ENCODE results near the gene C12orf56. TPM values are rescaled to one million over a fixed set of nuclear protein-coding genes. Genes with fewer than 3 reads are reported as not detected.

The C12orf56 gene
- not detected for total RNA-seq

- no peaks in the 10 kb centered on the region for H3K36me3 Mint-ChIP-seq (ENCODE audit: insufficient read depth in 2 of 2)
- no peak within 1 kb of the TSS for H3K27ac Mint-ChIP-seq
- peak; percentile 55 to 67 for ATAC-seq (replicated peaks in 1 of 2)
- DNase-seq: peak; percentile 24 to 25
- H3K9me3 Mint-ChIP-seq: no peaks in the 10 kb centered on the region
- H3K4me1 Mint-ChIP-seq (ENCODE audit: low read depth): peaks cover 18% of the 10 kb centered on the region
- peak within 1 kb of the TSS; percentile 67 to 80 for H3K4me3 Mint-ChIP-seq
- peaks cover 4% of the 10 kb centered on the region for H3K27me3 Mint-ChIP-seq (ENCODE audit: low read depth)
Observed at GRCh38 chr12:64390275-64390851, at the start of gene C12orf56. TSS of gene C12orf56 (minus strand) at chr12:64390758. CDS start at chr12:64390565, 193 bp downstream.

- peaks cover 17% of the 10 kb centered on the region for H3K4me1 Mint-ChIP-seq (ENCODE audit: low read depth)
- ATAC-seq (replicated peaks in 1 of 2): no peak
- no peaks in the 10 kb centered on the region for H3K27me3 Mint-ChIP-seq (ENCODE audit: low read depth)
- H3K27ac Mint-ChIP-seq: peak overlapping the region; percentile 15
- peaks cover 16 to 66% of the 10 kb centered on the region in 2 donors for H3K36me3 Mint-ChIP-seq (ENCODE audit: insufficient read depth in 2 of 2)
- no peak for DNase-seq
- no peaks in the 10 kb centered on the region for H3K9me3 Mint-ChIP-seq
- no peak overlapping the region for H3K4me3 Mint-ChIP-seq
Observed at GRCh38 chr12:64440100-64440499, 49.5 kb upstream of the C12orf56 start.

- Mint-ChIP-seq H3K27me3 (ENCODE audit: low read depth) (no peaks in the 10 kb centered on the region), H3K9me3 (no peaks in the 10 kb centered on the region), H3K4me3 (no peak overlapping the region), H3K36me3 (ENCODE audit: insufficient read depth in 2 of 2) (peaks cover 13 to 74% of the 10 kb centered on the region in 2 donors), H3K4me1 (ENCODE audit: low read depth) (peaks cover 6% of the 10 kb centered on the region), H3K27ac (no peak overlapping the region)
- DNase-seq (no peak), ATAC-seq (replicated peaks in 1 of 2) (no peak)
Observed at GRCh38 chr12:64433915-64434314, 43.4 kb upstream of the C12orf56 start.

GRCh38 chr12:64431791-64432190 lies 41.2 kb upstream of the C12orf56 start:
- Mint-ChIP-seq H3K36me3 (ENCODE audit: insufficient read depth in 2 of 2) (peaks cover 6 to 71% of the 10 kb centered on the region in 2 donors), H3K4me1 (ENCODE audit: low read depth) (peaks cover 6% of the 10 kb centered on the region), H3K4me3 (no peak overlapping the region), H3K9me3 (no peaks in the 10 kb centered on the region), H3K27ac (no peak overlapping the region), H3K27me3 (ENCODE audit: low read depth) (no peaks in the 10 kb centered on the region)
- ATAC-seq (replicated peaks in 1 of 2) (no peak), DNase-seq (no peak)

GRCh38 chr12:64430886-64431285 lies 40.3 kb upstream of the C12orf56 start:
- DNase-seq (no peak), ATAC-seq (replicated peaks in 1 of 2) (no peak)
- Mint-ChIP-seq H3K4me3 (no peak overlapping the region), H3K9me3 (no peaks in the 10 kb centered on the region), H3K27me3 (ENCODE audit: low read depth) (no peaks in the 10 kb centered on the region), H3K4me1 (ENCODE audit: low read depth) (peaks cover 6% of the 10 kb centered on the region), H3K27ac (no peak overlapping the region), H3K36me3 (ENCODE audit: insufficient read depth in 2 of 2) (peaks cover 10 to 70% of the 10 kb centered on the region in 2 donors)

GRCh38 chr12:64428956-64429355 lies 38.4 kb upstream of the C12orf56 start:
- ATAC-seq (replicated peaks in 1 of 2) (no peak), DNase-seq (no peak)
- H3K36me3 Mint-ChIP-seq (ENCODE audit: insufficient read depth in 2 of 2): peaks cover 10 to 69% of the 10 kb centered on the region in 2 donors
- no peak overlapping the region for H3K27ac Mint-ChIP-seq
- no peaks in the 10 kb centered on the region for H3K27me3 Mint-ChIP-seq (ENCODE audit: low read depth)
- H3K4me1 Mint-ChIP-seq (ENCODE audit: low read depth): peaks cover 6% of the 10 kb centered on the region
- no peak overlapping the region for H3K4me3 Mint-ChIP-seq
- no peaks in the 10 kb centered on the region for H3K9me3 Mint-ChIP-seq

- H3K4me1 Mint-ChIP-seq (ENCODE audit: low read depth): peaks cover 6% of the 10 kb centered on the region
- no peaks in the 10 kb centered on the region for H3K27me3 Mint-ChIP-seq (ENCODE audit: low read depth)
- DNase-seq (no peak), ATAC-seq (replicated peaks in 1 of 2) (no peak)
- H3K36me3 Mint-ChIP-seq (ENCODE audit: insufficient read depth in 2 of 2): peaks cover 10 to 71% of the 10 kb centered on the region in 2 donors
- no peak overlapping the region for H3K4me3 Mint-ChIP-seq
- no peaks in the 10 kb centered on the region for H3K9me3 Mint-ChIP-seq
- H3K27ac Mint-ChIP-seq: no peak overlapping the region
Observed at GRCh38 chr12:64427988-64428387, 37.4 kb upstream of the C12orf56 start.

- no peaks in the 10 kb centered on the region for H3K27me3 Mint-ChIP-seq (ENCODE audit: low read depth)
- H3K27ac Mint-ChIP-seq: no peak overlapping the region
- DNase-seq (no peak), ATAC-seq (replicated peaks in 1 of 2) (no peak)
- H3K4me1 Mint-ChIP-seq (ENCODE audit: low read depth): peaks cover 15% of the 10 kb centered on the region
- no peaks in the 10 kb centered on the region for H3K9me3 Mint-ChIP-seq
- H3K36me3 Mint-ChIP-seq (ENCODE audit: insufficient read depth in 2 of 2): peaks cover 12 to 60% of the 10 kb centered on the region in 2 donors
- H3K4me3 Mint-ChIP-seq: no peak overlapping the region
Observed at GRCh38 chr12:64419696-64420095, 29.1 kb upstream of the C12orf56 start.

GRCh38 chr12:64418209-64418608 lies 27.7 kb upstream of the C12orf56 start:
- no peaks in the 10 kb centered on the region for H3K27me3 Mint-ChIP-seq (ENCODE audit: low read depth)
- H3K36me3 Mint-ChIP-seq (ENCODE audit: insufficient read depth in 2 of 2): peaks cover 12 to 56% of the 10 kb centered on the region in 2 donors
- peaks cover 15% of the 10 kb centered on the region for H3K4me1 Mint-ChIP-seq (ENCODE audit: low read depth)
- DNase-seq: no peak
- no peaks in the 10 kb centered on the region for H3K9me3 Mint-ChIP-seq
- H3K27ac Mint-ChIP-seq: peak overlapping the region; percentile 75
- ATAC-seq (replicated peaks in 1 of 2): no peak
- no peak overlapping the region for H3K4me3 Mint-ChIP-seq

- DNase-seq (no peak), ATAC-seq (replicated peaks in 1 of 2) (no peak)
- Mint-ChIP-seq H3K36me3 (ENCODE audit: insufficient read depth in 2 of 2) (peaks cover 8 to 49% of the 10 kb centered on the region in 2 donors), H3K4me3 (no peak overlapping the region), H3K27ac (no peak overlapping the region), H3K27me3 (ENCODE audit: low read depth) (no peaks in the 10 kb centered on the region), H3K4me1 (ENCODE audit: low read depth) (peaks cover 19% of the 10 kb centered on the region), H3K9me3 (no peaks in the 10 kb centered on the region)
Observed at GRCh38 chr12:64413884-64414283, 23.3 kb upstream of the C12orf56 start.

GRCh38 chr12:64412459-64412858 lies 21.9 kb upstream of the C12orf56 start:
- no peak for ATAC-seq (replicated peaks in 1 of 2)
- peaks cover 8 to 44% of the 10 kb centered on the region in 2 donors for H3K36me3 Mint-ChIP-seq (ENCODE audit: insufficient read depth in 2 of 2)
- peaks cover 31% of the 10 kb centered on the region for H3K4me1 Mint-ChIP-seq (ENCODE audit: low read depth)
- H3K27me3 Mint-ChIP-seq (ENCODE audit: low read depth): no peaks in the 10 kb centered on the region
- no peaks in the 10 kb centered on the region for H3K9me3 Mint-ChIP-seq
- H3K4me3 Mint-ChIP-seq: no peak overlapping the region
- H3K27ac Mint-ChIP-seq: peak overlapping the region; percentile 46
- no peak for DNase-seq

GRCh38 chr12:64411427-64411826 lies 20.9 kb upstream of the C12orf56 start:
- no peak for ATAC-seq (replicated peaks in 1 of 2)

GRCh38 chr12:64407342-64408223 lies 17.0 kb upstream of the C12orf56 start:
- H3K27me3 Mint-ChIP-seq (ENCODE audit: low read depth): no peaks in the 10 kb centered on the region
- ATAC-seq (replicated peaks in 1 of 2): no peak
- H3K27ac Mint-ChIP-seq: no peak overlapping the region
- H3K4me3 Mint-ChIP-seq: peak overlapping the region; percentile 4 to 18
- H3K4me1 Mint-ChIP-seq (ENCODE audit: low read depth): peaks cover 40% of the 10 kb centered on the region
- DNase-seq: no peak
- peaks cover 9 to 38% of the 10 kb centered on the region in 2 donors for H3K36me3 Mint-ChIP-seq (ENCODE audit: insufficient read depth in 2 of 2)
- H3K9me3 Mint-ChIP-seq: no peaks in the 10 kb centered on the region

More at GRCh38 chr12:64411427-64411826, 20.9 kb upstream of the C12orf56 start:
- no peaks in the 10 kb centered on the region for H3K27me3 Mint-ChIP-seq (ENCODE audit: low read depth)
- H3K4me3 Mint-ChIP-seq: no peak overlapping the region
- peak overlapping the region; percentile 60 for H3K27ac Mint-ChIP-seq
- H3K4me1 Mint-ChIP-seq (ENCODE audit: low read depth): peaks cover 35% of the 10 kb centered on the region
- H3K9me3 Mint-ChIP-seq: no peaks in the 10 kb centered on the region
- peaks cover 6 to 46% of the 10 kb centered on the region in 2 donors for H3K36me3 Mint-ChIP-seq (ENCODE audit: insufficient read depth in 2 of 2)
- DNase-seq: no peak

Measured in activated T-cell treated with anti-CD3 and anti-CD28 coated beads, Interleukin-2, amount 50 U/mL, for 72 hours (primary cell).